Measurements from ENCODE around the gene PPP2R5E. TPM values are rescaled to one million over a fixed set of nuclear protein-coding genes. Genes with fewer than 3 reads are reported as not detected.

PPP2R5E gene
- total and polyA plus RNA-seq, 2 of the 8 experiments (the other 6 are each of a cell fraction or from before 2014, with no cell fraction given) = 6.8 to 64.6 TPM

GRCh38 chr14:63322897-63323573 is 220.1 kb downstream of the PPP2R5E start:
- ChIA-PET POLR2A (ENCODE audit: partially characterized antibody) (no interaction called here), CTCF (ENCODE audit: partially characterized antibody) (interaction anchor here (0.8 to 2.7 kb wide), 4 partner anchors 13 to 1197 kb away, joined by 3 to 20 read pairs (median 4); no protein-coding TSS in a partner anchor)
- H3K18ac ChIP-seq (ENCODE audit: extremely low read depth, low read length) = no peak overlapping the region
- no peak overlapping the region for H2AFZ ChIP-seq (ENCODE audit: low read length)
- no peak overlapping the region for H2BK20ac ChIP-seq (ENCODE audit: low read length)
- 84% methylated on average over 9 of the region's 9 CpGs; no CpG with 5 or more reads in 1 of the 2 experiments for WGBS, 2 experiments (ENCODE audit: extremely low coverage in 1 of 2, insufficient coverage in 1 of 2, insufficient read length in 1 of 2, insufficient replicate concordance in 2 of 2, low coverage in 1 of 2, low lambda C conversion rate in 2 of 2, missing lambda C conversion rate in 1 of 2)
- H3K4me1 ChIP-seq (replicated peaks in 1 of 4; ENCODE audit: control insufficient read depth in 3 of 4, insufficient read depth in 4 of 4, low read length in 3 of 4) = no peaks in the 10 kb centered on the region
- no peak overlapping the region for H2AK5ac ChIP-seq (ENCODE audit: low read depth, low read length)
- H3K56ac ChIP-seq (replicated peaks; ENCODE audit: insufficient read length, low read depth, low read length) = no peak overlapping the region
- H2BK120ac ChIP-seq (replicated peaks; ENCODE audit: low read depth, low read length) = no peak overlapping the region
- H3K9ac ChIP-seq (replicated peaks in 1 of 4; ENCODE audit: extremely low read depth in 1 of 4, low read depth in 3 of 4, low read length in 3 of 4) = no peak overlapping the region
- H3K14ac ChIP-seq (ENCODE audit: insufficient read length) = no peak overlapping the region
- no peaks in the 10 kb centered on the region for H4K20me1 ChIP-seq (replicated peaks in 1 of 2; ENCODE audit: control insufficient read depth in 1 of 2, insufficient read depth in 2 of 2, low read length in 2 of 2)
- no peaks in the 10 kb centered on the region for H3K36me3 ChIP-seq (ENCODE audit: control insufficient read depth in 2 of 4, insufficient read depth in 4 of 4, low read length in 3 of 4)
- no peak overlapping the region for H3K4me2 ChIP-seq (ENCODE audit: insufficient read depth in 1 of 2, low read depth in 2 of 2, low read length in 2 of 2)
- no peak for DNase-seq (ENCODE audit: low read depth in 1 of 2, low spot score in 2 of 2)
- no peak overlapping the region for H3K4ac ChIP-seq (replicated peaks; ENCODE audit: insufficient read length, low read depth, low read length)
- H4K91ac ChIP-seq (replicated peaks; ENCODE audit: insufficient read length, low read length) = no peak overlapping the region
- no peak overlapping the region for H2BK15ac ChIP-seq (ENCODE audit: low read length)
- no peaks in the 10 kb centered on the region for H3K23me2 ChIP-seq (ENCODE audit: low read depth, low read length)
- TF ChIP-seq KDM1A (IDR thresholded peaks at IDR 0.05; ENCODE audit: borderline replicate concordance, low read length) (no peak), FOSL1 (IDR thresholded peaks at IDR 0.05; ENCODE audit: insufficient read depth, low read depth, low read length) (no peak), RFX5 (IDR thresholded peaks at IDR 0.05; ENCODE audit: borderline replicate concordance, low read depth, low read length) (no peak), POU5F1 (IDR thresholded peaks at IDR 0.05; ENCODE audit: low read depth, low read length) (no peak), RNF2 (IDR thresholded peaks at IDR 0.05; ENCODE audit: borderline replicate concordance, low read depth, low read length, missing control alignments, poor library complexity, severe bottlenecking) (no peak), GABPA (IDR thresholded peaks at IDR 0.05; ENCODE audit: borderline replicate concordance, insufficient read depth, low read length) (no peak), SRF (IDR thresholded peaks at IDR 0.05; ENCODE audit: low read depth, low read length) (no peak), EGR1 (IDR thresholded peaks at IDR 0.05; ENCODE audit: borderline replicate concordance, low read depth, low read length) (no peak), POLR2A (IDR thresholded peaks at IDR 0.05; ENCODE audit: control extremely low read depth in 1 of 2, low read depth in 2 of 2, low read length in 2 of 2) (no peak), SP2 (IDR thresholded peaks at IDR 0.05; ENCODE audit: low read length) (no peak), CEBPB (IDR thresholded peaks at IDR 0.05; ENCODE audit: low read depth, low read length) (no peak), RBBP5 (IDR thresholded peaks at IDR 0.05; ENCODE audit: borderline replicate concordance, low read depth, low read length) (no peak), ZNF274 (IDR thresholded peaks at IDR 0.05; ENCODE audit: borderline replicate concordance, extremely low read depth, low read length) (no peak), NRF1 (IDR thresholded peaks at IDR 0.05; ENCODE audit: low read depth, low read length) (no peak)
- no peak overlapping the region for H3K4me3 ChIP-seq (ENCODE audit: extremely low read depth in 1 of 4, insufficient read depth in 2 of 4, low read depth in 3 of 4, low read length in 4 of 4)
- no peak overlapping the region for H4K5ac ChIP-seq (ENCODE audit: insufficient read length, low read depth, low read length)
- no peaks in the 10 kb centered on the region; a peak in 1 of 7 replicates for H3K27me3 ChIP-seq (replicated peaks in 1 of 4; ENCODE audit: control insufficient read depth in 3 of 4, extremely low read depth in 1 of 4, insufficient read depth in 3 of 4, low read length in 3 of 4)
- no peaks in the 10 kb centered on the region for H3K9me3 ChIP-seq (ENCODE audit: insufficient read depth in 2 of 2, low read depth in 1 of 2, low read length in 1 of 2)
- H4K8ac ChIP-seq (ENCODE audit: extremely low read depth, insufficient read depth, low read length) = no peak overlapping the region
- no peak overlapping the region for H2BK12ac ChIP-seq (ENCODE audit: low read depth, low read length)
- FAIRE-seq = no peak
- H3K79me1 ChIP-seq (ENCODE audit: low read depth, low read length) = no peaks in the 10 kb centered on the region
- no peak overlapping the region for H3K27ac ChIP-seq (ENCODE audit: low read depth, low read length)
- no peak overlapping the region for H3K23ac ChIP-seq (ENCODE audit: insufficient read length)
- no peaks in the 10 kb centered on the region for H3K79me2 ChIP-seq (ENCODE audit: control insufficient read depth in 1 of 2, insufficient read depth in 2 of 2, low read length in 2 of 2)
- H2BK5ac ChIP-seq (ENCODE audit: low read depth, low read length) = no peak overlapping the region

All from H1 (cell line).